HFFc6 (cell line): ENCODE measurements around the gene DCBLD1. TPM values are rescaled to one million over a fixed set of nuclear protein-coding genes. Genes with fewer than 3 reads are reported as not detected.

ENCODE experiments used
- DNase-seq: peaks from one replicate; pipeline ENCODE4 v3.0.0-alpha.2; 2018
- H3K27ac Mint-ChIP-seq: 2 replicates; pipeline ENCODE4 v1.8.0; 2020; ENCODE audit warnings: mild to moderate bottlenecking, mixed read lengths
- H3K27me3 Mint-ChIP-seq: 2 replicates; pipeline ENCODE4 v1.8.0; 2021; ENCODE audit warnings: mild to moderate bottlenecking, moderate library complexity, mixed read lengths; ENCODE audit not compliant: insufficient read depth
- H3K36me3 Mint-ChIP-seq: 2 replicates; pipeline ENCODE4 v1.8.0; 2021; ENCODE audit warnings: low read depth, mixed read lengths
- H3K4me1 Mint-ChIP-seq: 2 replicates; pipeline ENCODE4 v1.8.0; 2020; ENCODE audit warnings: low read depth, mixed read lengths
- H3K4me3 Mint-ChIP-seq: 2 replicates; pipeline ENCODE4 v1.8.0; 2020; ENCODE audit warnings: mild to moderate bottlenecking, moderate library complexity, mixed read lengths
- H3K9me3 Mint-ChIP-seq: 2 replicates; pipeline ENCODE4 v1.8.0; 2020; ENCODE audit warnings: mild to moderate bottlenecking, mixed read lengths
- CTCF ChIP-seq: fragments of 200-600 bp; sonication (generic); IDR thresholded peaks from 2 replicates; pipeline ENCODE4 v1.5.0; 2021; ENCODE audit warnings: antibody characterized with exemption, mild to moderate bottlenecking
- total RNA-seq, 6 experiments: library from RNA; stranded (reverse); fragmentation: NEBNext Ultra II Directional; extraction: Animal tissue kit (Norgen Biotek cat#: 25700); gene quantifications; 2 replicates in 1 of 6; 3 replicates in 5 of 6; pipeline ENCODE4 v1.2.3, GENCODE V29; 2021

The DCBLD1 gene
- total RNA-seq, 6 experiments from 2014 or later: 29.3 to 41.6 (median 31.9) TPM

GRCh38 chr6:117518870-117519269 lies 36.4 kb downstream of the DCBLD1 start:
- Mint-ChIP-seq H3K4me3 (no peak overlapping the region), H3K4me1 (peaks cover 48% of the 10 kb centered on the region), H3K27ac (no peak overlapping the region), H3K9me3 (no peaks in the 10 kb centered on the region), H3K27me3 (no peaks in the 10 kb centered on the region; the same call in 1 of the 2 replicates), H3K36me3 (peaks cover 45% of the 10 kb centered on the region)
- no peak for TF ChIP-seq CTCF
- DNase-seq: no peak

DNA sequence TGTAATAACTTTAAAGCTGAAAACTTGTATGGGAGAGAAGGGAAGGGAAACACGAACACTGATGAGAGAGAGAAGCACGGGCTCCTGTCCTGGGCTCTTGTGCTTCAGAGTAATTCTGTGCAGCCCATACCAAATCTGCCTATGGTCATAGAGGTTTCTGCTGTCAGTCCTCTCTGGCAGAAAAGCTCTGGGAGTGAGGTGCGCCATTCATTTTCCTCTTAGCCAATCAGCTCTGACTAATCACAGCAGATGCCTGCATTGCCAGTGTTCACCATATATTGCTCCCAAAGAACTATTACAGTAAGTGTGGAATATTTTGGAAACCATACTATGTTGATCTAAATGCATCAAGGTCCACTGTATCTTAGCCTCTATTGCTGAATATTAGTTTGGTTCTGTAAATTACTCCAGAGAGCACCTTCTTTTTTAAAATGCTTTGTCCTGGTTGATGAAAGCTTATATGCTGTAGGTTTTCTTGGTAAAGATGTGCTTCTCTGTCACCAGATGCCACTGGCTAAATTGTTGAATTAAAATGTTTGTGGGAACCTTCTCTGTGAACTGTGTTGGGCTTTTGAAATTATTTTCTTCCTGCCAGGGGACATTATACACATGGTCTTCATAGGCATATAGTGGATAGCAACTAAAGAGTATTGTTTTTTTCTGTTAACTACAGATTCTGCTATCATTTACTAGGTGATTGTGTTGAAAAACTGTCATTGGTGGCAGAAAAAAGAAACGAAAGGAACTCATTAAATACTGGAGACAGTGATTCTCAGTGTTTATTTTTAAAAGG lies 38.3 kb downstream of the DCBLD1 start:
- no peaks in the 10 kb centered on the region for H3K9me3 Mint-ChIP-seq
- no peaks in the 10 kb centered on the region; the same call in 1 of the 2 replicates for H3K27me3 Mint-ChIP-seq
- DNase-seq: no peak
- TF ChIP-seq CTCF: no peak
- H3K4me1 Mint-ChIP-seq: peaks cover 29% of the 10 kb centered on the region
- peak overlapping the region; percentile 30; the same call in 1 of the 2 replicates for H3K27ac Mint-ChIP-seq
- H3K4me3 Mint-ChIP-seq: no peak overlapping the region
- H3K36me3 Mint-ChIP-seq: peaks cover 41% of the 10 kb centered on the region

DNA sequence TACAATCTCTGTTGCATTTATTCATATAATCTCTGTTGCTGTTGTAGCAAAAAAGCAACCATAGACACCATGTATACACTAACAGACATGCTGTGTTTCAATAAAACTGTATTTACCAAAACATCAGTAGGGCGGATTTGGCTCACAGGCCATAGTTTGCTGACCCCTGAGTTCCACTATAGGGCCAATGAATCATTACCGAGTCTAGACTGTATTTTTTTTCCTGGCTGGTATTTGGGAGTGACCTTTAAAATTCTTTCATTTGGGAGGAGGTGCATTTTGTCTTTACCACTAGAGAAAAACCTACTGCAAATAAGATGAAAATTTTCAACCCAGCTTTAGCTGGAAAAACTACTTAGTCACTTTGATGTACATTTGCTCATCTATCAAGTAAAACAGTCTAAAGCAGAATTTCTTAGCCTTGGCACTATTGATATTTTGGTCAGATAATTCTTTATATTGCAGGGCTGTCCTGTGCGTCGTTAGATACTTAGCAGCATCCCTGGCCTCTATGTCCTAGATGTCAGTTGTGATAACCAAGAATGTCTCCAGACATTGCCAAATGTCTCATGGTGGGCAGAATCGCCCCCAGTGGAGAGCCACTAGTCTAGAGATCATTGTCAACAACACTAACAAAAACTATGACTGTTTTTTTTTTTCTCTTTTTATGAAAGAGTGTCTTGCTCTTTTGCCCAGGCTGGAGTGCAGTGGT lies 39.5 kb downstream of the DCBLD1 start:
- H3K36me3 Mint-ChIP-seq: peaks cover 36% of the 10 kb centered on the region
- H3K27ac Mint-ChIP-seq: no peak overlapping the region
- no peak for TF ChIP-seq CTCF
- peaks cover 28% of the 10 kb centered on the region for H3K4me1 Mint-ChIP-seq
- no peak for DNase-seq
- H3K9me3 Mint-ChIP-seq: no peaks in the 10 kb centered on the region
- H3K27me3 Mint-ChIP-seq: no peaks in the 10 kb centered on the region; the same call in 1 of the 2 replicates
- H3K4me3 Mint-ChIP-seq: no peak overlapping the region

DNA sequence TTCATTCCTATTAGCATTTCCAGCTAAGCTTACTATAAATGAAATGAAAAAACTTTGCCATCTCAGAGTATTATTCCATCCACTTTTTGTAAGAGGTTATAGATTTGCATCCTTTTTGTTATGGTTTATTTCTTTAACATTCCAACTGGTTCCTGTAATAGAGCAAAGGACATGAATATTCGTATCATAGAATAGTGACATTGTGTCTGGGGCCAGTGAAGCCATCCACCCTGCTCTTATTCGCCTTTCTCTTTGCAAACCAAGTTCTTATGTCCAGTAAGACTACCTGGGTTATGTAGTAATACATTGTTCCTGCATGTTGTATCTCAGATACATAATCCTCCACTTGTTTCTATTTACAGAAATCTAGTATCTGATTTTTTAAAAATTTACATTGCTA lies 43.1 kb downstream of the DCBLD1 start:
- no peaks in the 10 kb centered on the region for H3K9me3 Mint-ChIP-seq
- H3K4me1 Mint-ChIP-seq: peaks cover 33% of the 10 kb centered on the region
- no peak for TF ChIP-seq CTCF
- peaks cover 14% of the 10 kb centered on the region for H3K36me3 Mint-ChIP-seq
- H3K27me3 Mint-ChIP-seq: no peaks in the 10 kb centered on the region; the same call in 1 of the 2 replicates
- H3K4me3 Mint-ChIP-seq: no peak overlapping the region
- no peak overlapping the region for H3K27ac Mint-ChIP-seq
- no peak for DNase-seq

DNA sequence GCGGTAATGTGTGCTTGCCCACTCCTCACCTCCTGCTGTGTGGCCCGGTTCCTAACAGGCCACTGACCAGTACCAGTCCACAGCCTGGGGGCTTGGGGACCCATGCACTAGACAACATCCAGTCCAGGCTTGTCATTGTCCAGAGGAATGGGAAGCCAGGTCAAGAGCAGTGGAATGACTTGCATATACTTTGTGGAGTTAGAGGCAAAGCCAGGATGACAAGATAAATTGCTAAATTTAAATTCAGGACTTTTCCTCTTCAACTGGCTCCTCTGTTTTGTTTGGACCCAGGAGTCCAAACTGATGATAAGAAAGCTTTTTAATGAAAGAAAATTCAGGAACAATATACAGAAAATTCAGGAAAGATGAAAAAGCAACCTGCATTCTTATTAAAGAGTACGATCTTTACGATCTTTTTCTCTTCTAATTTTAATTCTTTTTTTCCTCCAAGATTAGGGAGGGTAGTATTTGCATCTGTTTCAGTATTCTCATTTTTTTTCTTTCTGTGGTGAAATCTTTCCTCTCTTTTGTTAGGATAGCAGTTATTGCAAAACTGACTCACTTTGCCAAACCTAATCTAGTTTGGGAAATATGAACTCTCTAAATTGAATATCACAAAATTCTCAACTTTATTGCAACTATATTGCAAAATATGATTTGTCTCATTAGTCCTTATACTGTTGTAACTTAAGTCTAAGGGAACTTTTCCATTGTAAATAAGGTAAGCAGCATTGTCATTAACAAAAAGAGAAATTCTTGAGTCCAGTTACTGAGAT lies 48.2 kb downstream of the DCBLD1 start:
- no peak for DNase-seq
- Mint-ChIP-seq H3K36me3 (peaks cover 16% of the 10 kb centered on the region), H3K4me1 (peaks cover 21% of the 10 kb centered on the region), H3K27me3 (no peaks in the 10 kb centered on the region; the same call in 1 of the 2 replicates), H3K9me3 (no peaks in the 10 kb centered on the region), H3K4me3 (no peak overlapping the region), H3K27ac (no peak overlapping the region)
- no peak for TF ChIP-seq CTCF
